ENCODE measurements around the gene SAG. TPM values are rescaled to one million over a fixed set of nuclear protein-coding genes. Genes with fewer than 3 reads are reported as not detected.

SAG gene
- total RNA-seq, 4 donors from 2014 or later: 1.5 TPM; not detected in 3

- no peaks in the 10 kb centered on the region for H3K9me3 ChIP-seq
- no peak for ATAC-seq
- 69 to 75% methylated on average over 5 of the region's 5 CpGs for WGBS, 2 donors (ENCODE audit: low coverage in 1 of 2)
- TF ChIP-seq, protein P1, sequence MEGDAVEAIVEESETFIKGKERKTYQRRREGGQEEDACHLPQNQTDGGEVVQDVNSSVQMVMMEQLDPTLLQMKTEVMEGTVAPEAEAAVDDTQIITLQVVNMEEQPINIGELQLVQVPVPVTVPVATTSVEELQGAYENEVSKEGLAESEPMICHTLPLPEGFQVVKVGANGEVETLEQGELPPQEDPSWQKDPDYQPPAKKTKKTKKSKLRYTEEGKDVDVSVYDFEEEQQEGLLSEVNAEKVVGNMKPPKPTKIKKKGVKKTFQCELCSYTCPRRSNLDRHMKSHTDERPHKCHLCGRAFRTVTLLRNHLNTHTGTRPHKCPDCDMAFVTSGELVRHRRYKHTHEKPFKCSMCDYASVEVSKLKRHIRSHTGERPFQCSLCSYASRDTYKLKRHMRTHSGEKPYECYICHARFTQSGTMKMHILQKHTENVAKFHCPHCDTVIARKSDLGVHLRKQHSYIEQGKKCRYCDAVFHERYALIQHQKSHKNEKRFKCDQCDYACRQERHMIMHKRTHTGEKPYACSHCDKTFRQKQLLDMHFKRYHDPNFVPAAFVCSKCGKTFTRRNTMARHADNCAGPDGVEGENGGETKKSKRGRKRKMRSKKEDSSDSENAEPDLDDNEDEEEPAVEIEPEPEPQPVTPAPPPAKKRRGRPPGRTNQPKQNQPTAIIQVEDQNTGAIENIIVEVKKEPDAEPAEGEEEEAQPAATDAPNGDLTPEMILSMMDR (IDR thresholded peaks at IDR 0.05): no peak
- TF ChIP-seq POLR2A (IDR thresholded peaks at IDR 0.05) (no peak), POLR2AphosphoS5 (IDR thresholded peaks at IDR 0.05) (no peak), EP300 (IDR thresholded peaks at IDR 0.05) (no peak)
- H3K4me1 ChIP-seq: no peaks in the 10 kb centered on the region
- no peak overlapping the region for H3K27ac ChIP-seq
- H3K27me3 ChIP-seq: no peaks in the 10 kb centered on the region
- H3K4me3 ChIP-seq: no peak overlapping the region
- no peaks in the 10 kb centered on the region for H3K36me3 ChIP-seq
Measured at GRCh38 chr2:233338046-233338445, 30.4 kb downstream of the SAG start.

- H3K9me3 ChIP-seq: no peaks in the 10 kb centered on the region
- H3K27me3 ChIP-seq: no peaks in the 10 kb centered on the region
- H3K36me3 ChIP-seq: no peaks in the 10 kb centered on the region
- no peak overlapping the region for H3K27ac ChIP-seq
- H3K4me1 ChIP-seq: no peaks in the 10 kb centered on the region
- TF ChIP-seq POLR2AphosphoS5 (IDR thresholded peaks at IDR 0.05) (no peak), POLR2A (IDR thresholded peaks at IDR 0.05) (no peak), EP300 (IDR thresholded peaks at IDR 0.05) (no peak)
- TF ChIP-seq, protein P1 (IDR thresholded peaks at IDR 0.05): no peak
- no peak overlapping the region for H3K4me3 ChIP-seq
- ATAC-seq: no peak
- WGBS, 2 donors (ENCODE audit: low coverage in 1 of 2): 74 to 91% methylated on average over 3 of the region's 3 CpGs
Measured at GRCh38 chr2:233338812-233339368, 31.3 kb downstream of the SAG start.

DNA sequence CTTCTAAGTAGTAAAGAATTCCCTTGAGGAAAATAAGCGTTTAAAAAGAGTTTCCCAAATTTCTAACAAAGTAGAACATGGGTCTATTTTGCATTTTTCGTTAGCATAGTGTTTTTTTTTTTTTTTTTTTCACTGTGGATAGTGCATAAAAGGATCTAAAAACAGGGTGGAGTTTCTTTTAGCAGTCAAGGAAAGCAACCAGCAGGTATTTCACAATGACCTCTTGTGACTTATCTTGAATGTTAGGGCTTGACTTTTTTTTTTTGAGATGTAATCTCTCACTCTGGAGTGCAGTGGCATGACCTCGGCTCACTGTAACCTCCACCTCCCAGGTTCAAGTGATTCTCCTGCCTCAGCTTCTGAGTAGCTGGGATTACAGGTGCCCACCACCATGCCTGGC, 31.8 kb downstream of the SAG start:
- ATAC-seq: no peak
- Histone ChIP-seq H3K27ac (no peak overlapping the region), H3K4me1 (no peaks in the 10 kb centered on the region), H3K9me3 (no peaks in the 10 kb centered on the region), H3K27me3 (no peaks in the 10 kb centered on the region), H3K36me3 (no peaks in the 10 kb centered on the region), H3K4me3 (no peak overlapping the region)
- no peak for TF ChIP-seq POLR2A (IDR thresholded peaks at IDR 0.05)
- no peak for TF ChIP-seq EP300 (IDR thresholded peaks at IDR 0.05)
- TF ChIP-seq, protein P1 (IDR thresholded peaks at IDR 0.05): no peak
- TF ChIP-seq POLR2AphosphoS5 (IDR thresholded peaks at IDR 0.05): no peak
- WGBS, 2 donors (ENCODE audit: low coverage in 1 of 2): 56 to 65% methylated on average over 2 to 3 of the region's 3 CpGs

GRCh38 chr2:233341296-233341695, 33.7 kb downstream of the SAG start:
- H3K9me3 ChIP-seq: no peaks in the 10 kb centered on the region
- H3K27me3 ChIP-seq: no peaks in the 10 kb centered on the region
- 83 to 90% methylated on average over 1 to 2 of the region's 3 CpGs for WGBS, 2 donors (ENCODE audit: low coverage in 1 of 2)
- H3K4me1 ChIP-seq: no peaks in the 10 kb centered on the region
- no peak overlapping the region for H3K4me3 ChIP-seq
- ATAC-seq: no peak
- TF ChIP-seq POLR2A (IDR thresholded peaks at IDR 0.05): no peak
- no peak for TF ChIP-seq EP300 (IDR thresholded peaks at IDR 0.05)
- TF ChIP-seq, protein P1 (IDR thresholded peaks at IDR 0.05): no peak
- no peak for TF ChIP-seq POLR2AphosphoS5 (IDR thresholded peaks at IDR 0.05)
- no peaks in the 10 kb centered on the region for H3K36me3 ChIP-seq
- H3K27ac ChIP-seq: no peak overlapping the region

DNA sequence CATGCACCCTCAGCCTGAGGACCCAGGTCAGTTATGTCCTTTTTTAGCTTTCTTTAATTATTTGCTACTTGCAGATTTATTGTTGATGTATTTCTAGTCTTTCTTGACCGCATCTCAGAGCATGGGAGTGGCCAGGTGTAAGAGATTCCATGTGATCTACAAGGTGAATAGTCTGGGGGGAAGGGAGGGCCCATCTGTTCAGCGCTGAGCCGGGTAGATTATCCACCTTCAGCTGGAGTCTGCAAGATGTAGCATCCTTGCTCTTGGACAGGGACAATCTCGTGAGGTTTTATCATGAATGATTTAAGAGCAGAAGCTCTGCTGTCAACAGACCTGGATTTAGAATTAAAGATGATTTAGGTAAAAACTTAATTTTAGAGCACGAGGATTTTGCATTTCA, 34.7 kb downstream of the SAG start:
- H3K4me1 ChIP-seq: no peaks in the 10 kb centered on the region
- TF ChIP-seq EP300 (IDR thresholded peaks at IDR 0.05): no peak
- no peak for ATAC-seq
- H3K27ac ChIP-seq: no peak overlapping the region
- no peak overlapping the region for H3K4me3 ChIP-seq
- no peaks in the 10 kb centered on the region for H3K36me3 ChIP-seq
- no peaks in the 10 kb centered on the region for H3K27me3 ChIP-seq
- 79 to 91% methylated on average over 3 to 5 of the region's 5 CpGs for WGBS, 2 donors (ENCODE audit: low coverage in 1 of 2)
- no peaks in the 10 kb centered on the region for H3K9me3 ChIP-seq

All from gastroesophageal sphincter (tissue), 4 donors.